Activated CD4-positive, CD25-positive, alpha-beta regulatory T cell treated with anti-CD3 and anti-CD28 coated beads, Interleukin-2, amount 50 U/mL, for 16 hours (primary cell): Measurements from ENCODE around the gene MYL7.

Experiments used
- DNase-seq: peaks from one replicate; pipeline ENCODE4 v3.0.0-alpha.2; 2020; ENCODE audit warnings: low read depth, low spot score

MYL7 gene

GRCh38 chr7:44112231-44112996 is 28.7 kb downstream of the MYL7 start:
- no peak for DNase-seq

- DNase-seq, result no peak
Observed at GRCh38 chr7:44111761-44112160, 29.4 kb downstream of the MYL7 start.

GRCh38 chr7:44110719-44111635 is 30.2 kb downstream of the MYL7 start:
- DNase-seq, result no peak

- no peak for DNase-seq
Observed at GRCh38 chr7:44109991-44110390, 31.1 kb downstream of the MYL7 start.

- DNase-seq, result no peak
Observed at GRCh38 chr7:44108768-44109750, 32.1 kb downstream of the MYL7 start.

- no peak for DNase-seq
Observed at GRCh38 chr7:44107961-44108767, 33.0 kb downstream of the MYL7 start.

- no peak for DNase-seq
Observed at GRCh38 chr7:44107116-44107960, 33.8 kb downstream of the MYL7 start.

- DNase-seq, result no peak
Observed at GRCh38 chr7:44106311-44107065, 34.6 kb downstream of the MYL7 start.

- DNase-seq, result no peak
Observed at GRCh38 chr7:44105832-44106231, 35.3 kb downstream of the MYL7 start.

- no peak for DNase-seq
Observed at GRCh38 chr7:44104860-44105771, 36.0 kb downstream of the MYL7 start.

GRCh38 chr7:44103923-44104859 is 36.9 kb downstream of the MYL7 start, which contains the start of gene AEBP1:
TSS of gene AEBP1 (plus strand) at chr7:44104345. CDS start at chr7:44104666, 321 bp downstream.
- DNase-seq, result no peak

- no peak for DNase-seq
Observed at GRCh38 chr7:44103566-44103922, 37.6 kb downstream of the MYL7 start.

GRCh38 chr7:44102846-44103565 is 38.1 kb downstream of the MYL7 start:
- no peak for DNase-seq

GRCh38 chr7:44101966-44102845 is 38.9 kb downstream of the MYL7 start:
- no peak for DNase-seq

- DNase-seq, result no peak
Observed at GRCh38 chr7:44101303-44101965, 39.7 kb downstream of the MYL7 start.
